HepG2 (cell line): Measurements from ENCODE around the gene RPS5. TPM values are rescaled to one million over a fixed set of nuclear protein-coding genes. Genes with fewer than 3 reads are reported as not detected.

Source experiments
- EHMT2 ChIP-seq: fragments of 200-600 bp; sonication (generic); IDR thresholded peaks from 2 replicates; pipeline ENCODE4 v1.7.0; 2017; ENCODE audit warnings: antibody characterized with exemption, low read depth, low read length, borderline replicate concordance
- ERF ChIP-seq: IDR thresholded peaks from 2 replicates; pipeline ENCODE4 v1.6.1; 2018; ENCODE audit warnings: missing biosample characterization, missing genetic modification reagents
- HOXD1 ChIP-seq: sonication (generic); formaldehyde crosslinking; IDR thresholded peaks from 2 replicates; pipeline ENCODE4 v1.5.0; 2020; ENCODE audit warnings: missing genetic modification reagents
- NCOA1 ChIP-seq: sonication (generic); formaldehyde crosslinking; IDR thresholded peaks from 2 replicates; pipeline ENCODE4 v1.9.0; 2021; ENCODE audit warnings: missing genetic modification reagents
- PTBP1 ChIP-seq: fragments of 200-400 bp; formaldehyde crosslinking; IDR thresholded peaks from 2 replicates; pipeline ENCODE4 v1.6.1; 2018; ENCODE audit warnings: low read length, low read depth; ENCODE audit not compliant: poor library complexity, severe bottlenecking
- RBFOX2 ChIP-seq: fragments of 200-400 bp; formaldehyde crosslinking; IDR thresholded peaks from 2 replicates; pipeline ENCODE4 v1.6.1; 2017; ENCODE audit warnings: low read depth, mild to moderate bottlenecking, low read length
- SMARCE1 ChIP-seq: fragments of 450-650 bp; IDR thresholded peaks from 2 replicates; pipeline ENCODE4 v1.6.1; 2017; ENCODE audit warnings: borderline replicate concordance
- TBL1XR1 ChIP-seq: fragments of 150-350 bp; IDR thresholded peaks from 2 replicates; pipeline ENCODE4 v1.6.1; 2014; ENCODE audit warnings: borderline replicate concordance, low read length; ENCODE audit not compliant: partially characterized antibody
- ZFY ChIP-seq: sonication (generic); formaldehyde crosslinking; IDR thresholded peaks from 2 replicates; pipeline ENCODE4 v1.4.0; 2020; ENCODE audit warnings: missing genetic modification reagents
- ZMAT3 ChIP-seq: sonication (generic); formaldehyde crosslinking; conservative IDR thresholded peaks from 2 replicates; pipeline ENCODE4 v1.7.0; 2021; ENCODE audit warnings: missing genetic modification reagents
- ZMYM3 ChIP-seq: sonication (generic); formaldehyde crosslinking; IDR thresholded peaks from 2 replicates; pipeline ENCODE4 v1.5.1; 2020; ENCODE audit warnings: mild to moderate bottlenecking, missing genetic modification reagents
- ZNF274 ChIP-seq: sonication (generic); formaldehyde crosslinking; IDR thresholded peaks from 2 replicates; pipeline ENCODE4 v1.5.1; 2020; ENCODE audit warnings: mild to moderate bottlenecking, missing genetic modification reagents
- ZNF337 ChIP-seq: sonication (generic); formaldehyde crosslinking; IDR thresholded peaks from 2 replicates; pipeline ENCODE4 v1.5.1; 2020; ENCODE audit warnings: missing genetic modification reagents, low read depth, mild to moderate bottlenecking, borderline replicate concordance
- ZNF558 ChIP-seq: sonication (generic); formaldehyde crosslinking; IDR thresholded peaks from 2 replicates; pipeline ENCODE4 v1.9.0; 2022; ENCODE audit warnings: mild to moderate bottlenecking, missing genetic modification reagents, borderline replicate concordance
- polyA plus RNA-seq, 8 experiments: library from polyadenylated mRNA; depleted of rRNA in 3 of 8; stranded (reverse) in 7 of 8; unstranded in 1 of 8; fragments of >200 nt; fragmentation: Illumina TruSeq in 4 of 8; extraction: Trizol in 4 of 8; gene quantifications; 2 replicates each; pipeline versions ENCODE4 v1.2.1 to v1.2.3, GENCODE V29; 2011 to 2016; ENCODE audit warnings: low read depth in 4 of 8, missing spikeins in 1 of 8, mixed read lengths in 1 of 8; ENCODE audit not compliant: insufficient read depth in 1 of 8
- total RNA-seq, 5 experiments: library from RNA; depleted of rRNA; stranded (reverse); fragments of >200 nt; fragmentation: Illumina TruSeq; extraction: Trizol; gene quantifications; 2 replicates each; pipeline ENCODE4 v1.2.3, GENCODE V29; 2016; ENCODE audit warnings: low read depth in 1 of 5
- TF ChIP-seq, protein P1 (sequence below): sonication (generic); formaldehyde crosslinking; IDR thresholded peaks from 2 replicates; pipeline ENCODE4 v1.4.0; 2020; ENCODE audit warnings: missing genetic modification reagents, borderline replicate concordance
- TF ChIP-seq, protein P2 (sequence below): sonication (generic); formaldehyde crosslinking; conservative IDR thresholded peaks from 2 replicates; pipeline ENCODE4 v1.8.0; 2022; ENCODE audit warnings: missing genetic modification reagents
- TF ChIP-seq, protein P3 (sequence below): sonication (generic); formaldehyde crosslinking; IDR thresholded peaks from 2 replicates; pipeline ENCODE4 v1.4.0; 2020; ENCODE audit warnings: missing genetic modification reagents
- TF ChIP-seq, protein P4 (sequence below): sonication (generic); formaldehyde crosslinking; IDR thresholded peaks from 2 replicates; pipeline ENCODE4 v1.5.0; 2020; ENCODE audit warnings: missing genetic modification reagents
- TF ChIP-seq, protein P5 (sequence below): IDR thresholded peaks from 2 replicates; pipeline ENCODE4 v1.6.1; 2016; ENCODE audit warnings: missing genetic modification reagents, missing compliant biosample characterization
- TF ChIP-seq, protein P6 (sequence below): sonication (generic); formaldehyde crosslinking; IDR thresholded peaks from 2 replicates; pipeline ENCODE4 v1.4.0; 2020; ENCODE audit warnings: mild to moderate bottlenecking, missing genetic modification reagents

RPS5 gene
- total and polyA plus RNA-seq, 2 of the 13 experiments (the other 11 are each of a cell fraction or from before 2014, with no cell fraction given): 1,544 to 4,408 TPM

DNA sequence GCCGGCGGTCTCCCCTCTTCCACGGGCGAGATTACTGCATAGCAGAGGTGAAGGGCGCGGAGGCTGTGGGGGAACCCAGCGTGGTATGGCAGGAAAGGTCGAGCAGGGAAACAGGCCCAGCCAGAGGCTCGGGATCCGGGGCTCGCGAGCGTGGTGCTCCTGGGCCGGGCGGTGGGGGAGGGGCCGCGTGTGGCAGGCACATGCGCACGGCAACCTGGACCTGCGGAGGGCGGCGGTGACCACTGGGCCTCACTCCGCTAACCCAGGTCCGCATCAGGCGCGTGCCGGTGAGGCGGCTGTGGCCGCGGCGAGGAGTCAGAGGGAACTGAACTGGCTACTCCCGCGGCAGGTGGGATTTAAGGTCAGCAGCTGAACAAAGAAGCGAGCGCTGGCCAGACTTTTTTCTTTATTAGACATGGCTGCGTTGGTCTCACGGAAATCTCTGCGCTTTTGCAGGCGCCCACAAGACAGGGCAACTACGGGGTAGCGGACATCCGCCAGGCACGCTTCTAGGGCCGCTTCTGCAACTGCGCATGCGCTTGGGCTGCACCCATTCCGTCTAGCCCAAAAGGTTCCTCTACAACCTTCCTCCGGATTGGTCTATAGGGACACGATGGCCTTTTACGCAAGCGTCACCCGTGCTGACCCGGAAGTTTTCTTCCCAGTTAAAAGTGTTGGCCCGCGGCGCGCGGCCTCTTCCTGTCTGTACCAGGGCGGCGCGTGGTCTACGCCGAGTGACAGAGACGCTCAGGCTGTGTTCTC is at the start of gene RPS5 (continued):
- TF ChIP-seq RBFOX2: peak; percentile 97
- peak; percentile 87 for TF ChIP-seq ZNF558 (CRISPR knock-in tag)
- TF ChIP-seq PTBP1: no peak
- no peak for TF ChIP-seq NCOA1
- TF ChIP-seq, protein P1, sequence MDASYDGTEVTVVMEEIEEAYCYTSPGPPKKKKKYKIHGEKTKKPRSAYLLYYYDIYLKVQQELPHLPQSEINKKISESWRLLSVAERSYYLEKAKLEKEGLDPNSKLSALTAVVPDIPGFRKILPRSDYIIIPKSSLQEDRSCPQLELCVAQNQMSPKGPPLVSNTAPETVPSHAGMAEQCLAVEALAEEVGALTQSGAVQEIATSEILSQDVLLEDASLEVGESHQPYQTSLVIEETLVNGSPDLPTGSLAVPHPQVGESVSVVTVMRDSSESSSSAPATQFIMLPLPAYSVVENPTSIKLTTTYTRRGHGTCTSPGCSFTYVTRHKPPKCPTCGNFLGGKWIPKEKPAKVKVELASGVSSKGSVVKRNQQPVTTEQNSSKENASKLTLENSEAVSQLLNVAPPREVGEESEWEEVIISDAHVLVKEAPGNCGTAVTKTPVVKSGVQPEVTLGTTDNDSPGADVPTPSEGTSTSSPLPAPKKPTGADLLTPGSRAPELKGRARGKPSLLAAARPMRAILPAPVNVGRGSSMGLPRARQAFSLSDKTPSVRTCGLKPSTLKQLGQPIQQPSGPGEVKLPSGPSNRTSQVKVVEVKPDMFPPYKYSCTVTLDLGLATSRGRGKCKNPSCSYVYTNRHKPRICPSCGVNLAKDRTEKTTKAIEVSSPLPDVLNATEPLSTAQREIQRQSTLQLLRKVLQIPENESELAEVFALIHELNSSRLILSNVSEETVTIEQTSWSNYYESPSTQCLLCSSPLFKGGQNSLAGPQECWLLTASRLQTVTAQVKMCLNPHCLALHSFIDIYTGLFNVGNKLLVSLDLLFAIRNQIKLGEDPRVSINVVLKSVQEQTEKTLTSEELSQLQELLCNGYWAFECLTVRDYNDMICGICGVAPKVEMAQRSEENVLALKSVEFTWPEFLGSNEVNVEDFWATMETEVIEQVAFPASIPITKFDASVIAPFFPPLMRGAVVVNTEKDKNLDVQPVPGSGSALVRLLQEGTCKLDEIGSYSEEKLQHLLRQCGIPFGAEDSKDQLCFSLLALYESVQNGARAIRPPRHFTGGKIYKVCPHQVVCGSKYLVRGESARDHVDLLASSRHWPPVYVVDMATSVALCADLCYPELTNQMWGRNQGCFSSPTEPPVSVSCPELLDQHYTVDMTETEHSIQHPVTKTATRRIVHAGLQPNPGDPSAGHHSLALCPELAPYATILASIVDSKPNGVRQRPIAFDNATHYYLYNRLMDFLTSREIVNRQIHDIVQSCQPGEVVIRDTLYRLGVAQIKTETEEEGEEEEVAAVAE: peak; percentile 100
- no peak for TF ChIP-seq TBL1XR1
- TF ChIP-seq HOXD1 (CRISPR knock-in tag): no peak; the same call in 1 of the 2 replicates
- TF ChIP-seq, protein P2, sequence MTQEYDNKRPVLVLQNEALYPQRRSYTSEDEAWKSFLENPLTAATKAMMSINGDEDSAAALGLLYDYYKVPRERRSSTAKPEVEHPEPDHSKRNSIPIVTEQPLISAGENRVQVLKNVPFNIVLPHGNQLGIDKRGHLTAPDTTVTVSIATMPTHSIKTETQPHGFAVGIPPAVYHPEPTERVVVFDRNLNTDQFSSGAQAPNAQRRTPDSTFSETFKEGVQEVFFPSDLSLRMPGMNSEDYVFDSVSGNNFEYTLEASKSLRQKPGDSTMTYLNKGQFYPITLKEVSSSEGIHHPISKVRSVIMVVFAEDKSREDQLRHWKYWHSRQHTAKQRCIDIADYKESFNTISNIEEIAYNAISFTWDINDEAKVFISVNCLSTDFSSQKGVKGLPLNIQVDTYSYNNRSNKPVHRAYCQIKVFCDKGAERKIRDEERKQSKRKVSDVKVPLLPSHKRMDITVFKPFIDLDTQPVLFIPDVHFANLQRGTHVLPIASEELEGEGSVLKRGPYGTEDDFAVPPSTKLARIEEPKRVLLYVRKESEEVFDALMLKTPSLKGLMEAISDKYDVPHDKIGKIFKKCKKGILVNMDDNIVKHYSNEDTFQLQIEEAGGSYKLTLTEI (CRISPR knock-in tag): no peak
- TF ChIP-seq ZNF337 (CRISPR knock-in tag): no peak
- TF ChIP-seq ZFY (CRISPR knock-in tag): peak; percentile 96
- TF ChIP-seq, protein P3, sequence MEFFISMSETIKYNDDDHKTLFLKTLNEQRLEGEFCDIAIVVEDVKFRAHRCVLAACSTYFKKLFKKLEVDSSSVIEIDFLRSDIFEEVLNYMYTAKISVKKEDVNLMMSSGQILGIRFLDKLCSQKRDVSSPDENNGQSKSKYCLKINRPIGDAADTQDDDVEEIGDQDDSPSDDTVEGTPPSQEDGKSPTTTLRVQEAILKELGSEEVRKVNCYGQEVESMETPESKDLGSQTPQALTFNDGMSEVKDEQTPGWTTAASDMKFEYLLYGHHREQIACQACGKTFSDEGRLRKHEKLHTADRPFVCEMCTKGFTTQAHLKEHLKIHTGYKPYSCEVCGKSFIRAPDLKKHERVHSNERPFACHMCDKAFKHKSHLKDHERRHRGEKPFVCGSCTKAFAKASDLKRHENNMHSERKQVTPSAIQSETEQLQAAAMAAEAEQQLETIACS (CRISPR knock-in tag): 0 out of 2 replicates have a peak, but pooled peaks have one; percentile 5
- TF ChIP-seq, protein P4, sequence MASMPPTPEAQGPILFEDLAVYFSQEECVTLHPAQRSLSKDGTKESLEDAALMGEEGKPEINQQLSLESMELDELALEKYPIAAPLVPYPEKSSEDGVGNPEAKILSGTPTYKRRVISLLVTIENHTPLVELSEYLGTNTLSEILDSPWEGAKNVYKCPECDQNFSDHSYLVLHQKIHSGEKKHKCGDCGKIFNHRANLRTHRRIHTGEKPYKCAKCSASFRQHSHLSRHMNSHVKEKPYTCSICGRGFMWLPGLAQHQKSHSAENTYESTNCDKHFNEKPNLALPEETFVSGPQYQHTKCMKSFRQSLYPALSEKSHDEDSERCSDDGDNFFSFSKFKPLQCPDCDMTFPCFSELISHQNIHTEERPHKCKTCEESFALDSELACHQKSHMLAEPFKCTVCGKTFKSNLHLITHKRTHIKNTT (CRISPR knock-in tag): no peak
- no peak for TF ChIP-seq SMARCE1
- peak; percentile 89; the same call in 1 of the 2 replicates for TF ChIP-seq ZNF274 (CRISPR knock-in tag)
- TF ChIP-seq ZMAT3: no peak
- TF ChIP-seq, protein P5, sequence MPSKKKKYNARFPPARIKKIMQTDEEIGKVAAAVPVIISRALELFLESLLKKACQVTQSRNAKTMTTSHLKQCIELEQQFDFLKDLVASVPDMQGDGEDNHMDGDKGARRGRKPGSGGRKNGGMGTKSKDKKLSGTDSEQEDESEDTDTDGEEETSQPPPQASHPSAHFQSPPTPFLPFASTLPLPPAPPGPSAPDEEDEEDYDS: peak; percentile 99
- no peak for TF ChIP-seq EHMT2
- TF ChIP-seq, protein P6, sequence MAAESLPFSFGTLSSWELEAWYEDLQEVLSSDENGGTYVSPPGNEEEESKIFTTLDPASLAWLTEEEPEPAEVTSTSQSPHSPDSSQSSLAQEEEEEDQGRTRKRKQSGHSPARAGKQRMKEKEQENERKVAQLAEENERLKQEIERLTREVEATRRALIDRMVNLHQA: peak; percentile 21; the same call in 1 of the 2 replicates
- TF ChIP-seq ZMYM3 (CRISPR knock-in tag): no peak; the same call in 1 of the 2 replicates
- peak; percentile 31; the same call in 1 of the 2 replicates for TF ChIP-seq ERF (CRISPR knock-in tag)
